ENCODE measurements around the gene ZDHHC11B.

Gene ZDHHC11B

DNA sequence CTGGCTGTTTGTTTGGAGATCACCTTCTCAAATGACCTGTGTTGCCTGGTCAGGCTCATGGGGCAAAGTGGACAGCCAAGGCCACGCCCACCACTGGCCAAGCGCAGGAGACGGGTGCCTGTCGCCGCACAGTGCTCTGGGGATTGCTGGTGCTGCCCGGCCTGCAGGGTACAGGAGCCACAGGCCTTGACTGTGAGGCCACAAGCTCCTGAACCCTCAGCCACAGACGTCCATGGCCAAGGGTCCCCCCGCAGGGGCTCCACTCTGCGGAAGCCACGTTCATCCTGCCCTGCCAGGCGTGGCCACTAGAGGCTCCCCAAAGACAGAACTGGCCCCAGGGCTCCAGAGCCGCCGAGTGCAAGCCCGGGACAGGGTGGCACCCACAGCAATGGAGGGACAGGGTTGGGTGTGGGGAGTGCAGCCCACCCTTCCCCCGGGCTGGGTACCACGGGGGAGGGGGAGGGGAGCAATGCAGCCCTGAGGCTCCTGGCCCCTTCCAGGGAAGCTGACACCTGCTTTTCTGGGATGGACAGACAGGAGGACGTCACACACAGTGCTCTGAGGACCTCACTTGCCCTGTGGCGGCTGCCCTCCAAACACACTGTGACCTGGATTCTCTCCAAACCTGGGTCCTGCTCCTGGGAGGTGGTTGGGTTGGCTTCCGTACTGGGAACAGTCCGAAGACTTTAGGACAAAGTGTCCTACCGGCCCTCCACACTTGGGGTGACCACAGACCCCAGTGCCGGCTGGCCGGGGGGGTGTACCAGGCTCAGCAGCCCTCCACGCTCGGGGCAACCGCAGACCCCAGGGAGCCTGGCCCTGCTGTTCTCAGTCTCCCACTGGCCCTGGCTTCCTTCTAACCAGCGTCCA lies 112.8 kb downstream of the ZDHHC11B start:
- DNase-seq: peak; percentile 75

DNA sequence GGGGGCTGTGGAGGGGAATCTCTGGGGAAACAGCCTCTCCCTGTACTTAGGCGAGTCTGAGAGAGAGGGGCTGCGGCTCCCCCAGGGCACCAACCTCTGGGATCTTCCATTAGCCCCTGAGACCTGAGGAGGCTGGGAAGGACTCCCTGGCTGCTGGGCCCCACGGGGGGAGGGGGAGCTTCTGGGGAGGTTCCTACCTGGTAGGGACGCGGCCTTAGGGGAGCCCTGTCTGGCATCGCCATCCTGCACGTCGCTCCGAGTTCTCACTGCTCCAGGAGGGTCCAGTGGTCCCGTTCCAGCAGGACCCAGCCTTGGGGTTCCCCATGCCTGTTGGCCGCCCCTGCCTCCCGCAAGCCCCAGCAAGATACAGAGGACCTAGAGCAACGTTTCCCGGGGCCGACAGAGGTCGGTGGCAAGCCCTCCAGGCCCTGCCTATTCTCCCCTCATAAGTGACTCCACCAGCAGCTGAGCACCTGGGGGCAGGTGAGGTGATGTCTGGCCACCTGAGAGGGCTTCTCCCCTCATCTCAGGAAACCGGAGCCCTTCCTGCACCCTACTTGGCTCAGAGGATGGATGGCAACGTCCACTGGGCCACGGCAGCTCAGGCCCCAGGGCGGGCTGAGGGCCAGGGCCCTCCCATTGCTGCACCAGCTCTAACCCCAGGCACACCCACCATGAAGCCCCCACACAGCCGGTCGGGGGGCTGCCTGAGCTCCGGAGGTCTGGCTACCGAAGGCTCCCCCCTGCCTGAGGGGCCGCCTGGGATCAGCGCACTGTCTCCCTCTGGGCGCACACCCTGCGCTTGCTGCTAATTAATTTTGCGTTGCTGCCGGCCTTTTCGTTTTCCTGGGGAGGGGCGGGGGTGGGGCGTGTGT lies 113.9 kb downstream of the ZDHHC11B start:
- DNase-seq: no peak

DNA sequence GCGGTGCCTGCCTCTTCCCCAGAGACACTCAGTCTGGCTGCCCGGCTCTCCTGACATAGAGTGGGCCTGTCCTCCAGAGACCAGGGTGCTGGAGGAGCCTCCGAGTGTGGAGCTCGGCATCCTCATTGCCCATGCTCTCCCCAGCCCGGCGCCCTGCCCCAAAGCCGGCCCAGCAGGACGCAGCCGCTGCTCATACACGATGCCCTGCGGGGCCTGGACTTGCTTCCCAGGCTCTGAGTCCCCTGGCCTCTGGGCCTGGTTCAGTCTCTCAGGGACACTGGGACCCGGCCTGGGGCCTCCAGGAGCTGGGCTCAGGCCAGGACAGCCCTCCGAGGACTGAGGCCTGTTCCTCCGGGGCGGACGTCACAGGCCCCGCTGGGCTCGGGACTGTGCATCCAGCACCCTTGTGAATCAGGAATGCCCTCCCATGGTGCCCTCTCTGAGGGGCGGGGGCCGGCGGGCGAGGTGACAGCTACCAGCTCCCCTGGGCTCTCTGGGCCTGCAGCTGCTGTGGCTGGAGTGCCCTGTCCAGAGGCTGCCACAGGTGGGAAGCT lies 114.6 kb downstream of the ZDHHC11B start:
- no peak for DNase-seq

DNA sequence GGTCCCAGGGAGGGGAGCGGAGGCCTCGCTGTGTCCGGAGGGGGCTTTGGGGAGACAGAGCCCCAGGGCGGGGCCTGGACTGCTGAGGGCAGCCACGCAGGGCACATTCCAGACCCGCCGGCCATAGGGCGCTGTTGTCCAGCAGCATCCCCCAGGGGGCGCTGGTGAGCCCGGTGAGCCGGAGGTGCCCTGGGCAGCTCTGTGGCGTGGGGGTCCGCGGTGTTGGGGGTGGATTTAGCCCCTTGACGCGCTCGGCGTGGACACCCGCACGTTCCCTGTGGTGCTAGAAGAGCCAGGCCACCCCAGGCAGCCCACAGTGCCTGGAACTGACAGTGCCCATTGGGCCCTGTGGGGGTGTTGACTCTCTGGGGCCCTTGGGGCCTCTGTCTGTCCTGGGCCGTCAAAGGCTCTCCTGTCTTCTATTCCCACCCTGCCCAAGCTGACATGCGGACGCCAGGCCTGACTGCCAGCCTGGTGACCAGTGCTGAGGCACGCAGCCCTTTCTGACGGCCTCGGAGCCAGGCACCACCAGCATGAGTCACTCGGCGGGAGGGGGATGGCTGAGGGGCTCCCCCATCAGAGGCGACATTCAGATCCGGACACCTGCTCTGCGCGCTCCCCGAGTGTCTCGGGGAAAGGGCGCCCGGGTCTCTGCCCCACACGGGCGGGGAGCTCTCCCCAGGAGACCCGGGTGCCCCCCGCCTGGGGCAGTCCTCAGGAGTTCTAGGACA lies 115.3 kb downstream of the ZDHHC11B start:
- peak; percentile 34 for DNase-seq

DNA sequence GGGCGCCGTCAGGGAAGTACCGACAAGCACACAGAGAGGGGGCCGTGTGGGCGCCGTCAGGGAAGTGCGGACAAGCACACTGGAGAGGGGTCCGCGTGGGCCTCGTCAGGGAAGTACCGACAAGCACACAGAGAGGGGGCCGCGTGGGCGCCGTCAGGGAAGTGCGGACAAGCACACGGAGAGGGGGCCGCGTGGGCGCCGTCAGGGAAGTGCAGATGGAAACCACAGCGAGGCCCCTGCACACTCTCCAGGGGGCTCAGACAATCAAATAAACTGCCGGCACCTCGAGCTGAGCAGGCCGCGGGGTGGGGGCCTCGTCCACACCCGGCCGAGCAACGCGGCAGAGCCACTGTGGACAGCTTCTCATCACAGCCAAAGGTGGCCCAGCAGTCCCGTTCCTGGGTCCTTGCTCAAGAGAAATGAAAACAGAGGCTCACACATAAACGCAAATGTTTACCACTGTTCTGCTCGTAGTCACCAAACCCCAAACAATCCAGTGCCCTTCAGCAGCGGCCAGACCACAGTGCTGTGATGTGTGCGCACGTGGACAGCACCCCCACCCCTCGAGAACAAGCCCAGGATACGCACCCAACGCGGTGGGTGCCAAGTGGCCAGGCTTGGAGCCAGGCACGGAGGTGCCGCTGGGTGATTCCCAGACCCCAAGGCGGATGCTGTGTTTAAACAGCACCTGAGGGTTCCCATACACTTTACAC lies 116.1 kb downstream of the ZDHHC11B start:
- DNase-seq: no peak

DNA sequence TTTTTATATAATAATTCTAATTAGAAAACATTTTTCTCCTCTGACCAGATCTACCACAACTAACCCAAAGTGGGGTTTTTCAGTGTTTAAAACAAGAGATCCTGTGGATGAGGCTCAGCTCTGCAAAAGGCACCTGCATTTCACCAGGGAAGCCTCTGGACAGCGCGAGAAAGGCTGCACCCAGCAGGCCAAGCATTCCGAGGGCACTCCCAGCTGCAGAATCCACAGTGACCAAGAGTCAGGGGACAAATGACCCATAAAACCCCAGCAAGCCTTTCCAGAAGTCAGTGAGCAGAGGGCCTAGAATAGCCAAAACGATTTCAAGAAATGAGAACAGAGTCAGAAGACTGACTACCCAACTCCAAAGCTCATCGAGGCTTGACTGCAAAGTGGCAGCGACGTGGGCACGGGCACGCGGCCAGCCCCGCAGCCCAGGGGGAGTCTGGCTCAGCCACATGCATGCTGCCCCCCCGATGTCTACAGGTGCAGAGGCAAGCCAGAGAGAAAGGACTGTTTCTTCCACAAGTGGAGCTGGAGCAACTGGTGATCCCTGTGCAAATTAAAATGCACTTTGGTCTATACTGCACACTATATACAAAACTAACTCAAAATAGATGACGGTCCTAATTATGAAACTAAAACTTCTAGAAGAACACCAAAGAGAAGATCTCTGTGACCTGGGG lies 117.6 kb downstream of the ZDHHC11B start:
- no peak for DNase-seq

DNA sequence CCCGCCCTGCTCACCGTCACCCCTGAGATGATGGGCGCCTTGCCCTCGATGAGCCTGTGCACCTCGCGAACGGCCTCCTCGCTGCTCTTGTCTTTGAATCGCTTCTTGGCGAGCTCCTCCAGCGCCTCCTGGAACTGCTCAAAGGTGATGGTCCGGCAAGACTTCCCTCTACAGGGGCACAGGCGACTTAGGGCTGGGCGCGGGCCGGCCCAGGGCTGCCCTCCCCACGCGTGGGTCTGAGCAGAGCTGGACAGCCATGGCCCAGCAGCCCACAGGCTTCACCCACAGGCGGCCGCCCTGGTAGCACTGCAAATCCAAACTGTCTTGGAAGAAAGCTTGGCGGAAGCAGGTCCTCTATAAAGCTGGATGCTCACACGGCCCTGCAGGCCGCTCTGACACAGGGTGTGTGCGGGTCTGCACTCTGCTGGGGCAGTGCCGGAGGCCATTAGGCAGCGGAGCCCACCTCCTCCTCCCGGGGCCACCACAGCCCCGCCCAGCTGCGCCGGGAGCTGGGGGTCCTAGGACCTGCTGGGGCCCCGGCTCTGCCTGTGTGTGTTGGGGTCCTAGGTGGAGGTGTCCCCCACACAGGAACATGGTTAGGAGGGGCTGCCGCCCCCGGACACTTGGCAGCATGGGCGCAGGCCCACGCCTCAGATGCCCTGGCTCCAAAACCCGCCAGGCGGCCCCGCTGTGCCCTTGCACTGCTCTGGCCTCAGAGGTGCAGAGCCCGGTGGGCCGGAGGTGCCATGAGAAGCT lies 118.4 kb downstream of the ZDHHC11B start:
- DNase-seq: no peak

DNA sequence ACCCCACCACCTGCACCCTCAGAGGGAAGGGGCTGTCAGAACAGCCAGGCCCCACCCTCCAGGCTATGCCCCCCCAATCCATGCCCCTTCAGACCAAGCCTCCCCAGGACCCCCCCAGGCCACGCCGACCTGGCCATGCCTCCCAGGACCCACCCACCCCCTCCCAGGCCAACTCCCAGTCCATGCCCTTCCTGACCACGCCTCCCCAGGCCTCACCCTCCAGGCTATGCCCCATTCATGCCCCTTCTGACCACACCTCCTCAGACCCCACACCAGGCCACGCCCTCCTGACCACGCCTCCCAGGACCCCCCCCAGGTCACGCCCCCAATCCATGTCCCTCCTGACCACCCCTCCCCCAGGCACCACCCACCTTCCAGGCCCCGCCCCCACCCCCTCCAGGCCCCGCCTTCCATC lies 119.0 kb downstream of the ZDHHC11B start:
- no peak for DNase-seq

DNA sequence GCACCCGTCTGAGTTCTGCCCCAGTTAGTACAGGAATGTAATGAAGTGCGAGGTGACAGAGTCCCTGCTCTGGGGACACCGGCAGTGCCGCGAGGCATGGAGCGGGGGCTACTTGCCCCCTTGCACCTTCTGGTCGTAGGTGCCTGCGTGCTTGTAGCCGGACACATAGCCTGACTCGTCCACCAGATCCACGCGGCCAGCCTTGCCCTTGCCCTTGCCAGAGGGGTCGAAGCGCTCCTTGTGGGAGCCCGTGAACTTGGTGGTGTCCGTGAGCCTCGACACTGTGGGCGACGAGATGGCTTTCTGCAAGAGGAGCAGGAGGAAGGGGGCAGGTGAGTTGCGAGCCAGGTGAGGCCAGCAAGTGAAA lies 119.6 kb downstream of the ZDHHC11B start:
- no peak for DNase-seq

DNA sequence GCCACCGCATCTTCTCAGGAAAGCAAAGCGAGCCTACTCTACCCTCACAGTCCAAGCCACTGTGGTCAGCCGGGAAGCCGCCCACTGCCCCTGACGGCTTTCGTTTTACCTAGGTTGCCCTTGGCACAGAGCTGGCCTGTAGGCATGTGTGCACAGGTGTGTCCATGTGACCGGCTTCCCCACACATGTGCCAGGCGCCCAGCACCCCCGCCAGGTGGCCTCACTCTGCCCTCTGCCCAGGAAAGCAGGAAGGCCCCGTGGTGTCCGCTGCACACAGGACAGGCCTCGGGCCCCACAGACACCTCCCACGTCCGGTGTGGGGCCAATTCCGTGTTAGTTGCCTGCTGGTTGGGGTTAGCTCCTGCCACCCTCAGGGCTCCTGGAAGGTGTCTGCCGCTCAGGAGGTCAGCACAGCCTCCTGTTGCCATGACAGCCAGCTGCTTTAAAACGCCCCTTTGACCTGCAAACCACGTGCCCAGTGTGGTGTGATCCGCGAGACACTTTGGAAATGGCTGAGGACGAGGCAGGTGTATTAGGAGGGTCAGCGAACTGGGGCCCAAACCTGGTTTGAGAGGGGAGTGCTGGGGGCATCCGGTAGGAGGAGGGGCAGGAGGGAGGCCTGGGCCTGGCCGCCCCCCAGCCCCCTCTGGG lies 120.1 kb downstream of the ZDHHC11B start:
- no peak for DNase-seq

DNA sequence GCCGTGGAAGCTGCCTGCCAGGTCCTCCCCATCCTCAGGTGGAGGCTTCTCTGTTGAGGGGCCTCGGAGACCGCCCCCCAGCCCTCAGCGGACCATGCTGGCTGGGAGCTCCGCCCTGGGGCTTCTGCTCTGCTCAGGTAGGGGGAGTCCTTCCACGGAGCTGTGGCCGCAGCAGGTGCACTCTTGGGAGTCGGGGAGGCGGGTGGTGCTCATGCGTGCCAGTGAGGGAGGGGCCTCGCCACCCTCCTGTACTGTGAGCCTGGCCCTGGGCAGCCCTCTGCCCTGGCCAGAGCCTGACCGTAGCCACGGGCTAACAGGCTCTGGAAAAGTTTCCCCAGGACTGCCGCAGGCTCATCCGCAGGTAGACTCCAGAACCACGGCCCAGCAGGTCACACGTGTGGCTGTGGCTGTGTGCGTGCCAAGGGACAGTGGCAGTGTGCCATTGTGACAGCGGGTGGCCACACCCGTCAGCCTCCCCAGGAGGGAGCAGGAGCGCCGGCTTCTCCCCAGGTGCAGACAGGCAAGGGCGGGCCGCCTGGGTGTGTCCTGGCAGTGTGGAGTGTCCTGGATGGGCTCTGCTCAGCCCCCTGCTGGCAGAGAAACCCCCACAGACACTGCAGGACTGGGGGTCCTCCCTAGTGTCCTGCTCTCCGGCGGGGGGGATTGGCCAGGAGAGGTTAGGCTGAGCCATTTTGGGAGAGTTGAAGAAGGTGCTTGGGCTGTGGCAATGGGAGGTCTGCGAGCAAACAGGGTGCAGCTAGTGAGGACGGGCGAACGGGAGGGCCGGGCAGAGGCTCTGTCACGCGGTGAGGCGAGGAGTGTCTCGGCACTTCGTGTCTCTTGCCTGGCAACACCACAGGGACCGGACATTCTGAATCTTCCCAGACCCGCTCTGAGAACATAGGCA lies 120.8 kb downstream of the ZDHHC11B start:
- no peak for DNase-seq

DNA sequence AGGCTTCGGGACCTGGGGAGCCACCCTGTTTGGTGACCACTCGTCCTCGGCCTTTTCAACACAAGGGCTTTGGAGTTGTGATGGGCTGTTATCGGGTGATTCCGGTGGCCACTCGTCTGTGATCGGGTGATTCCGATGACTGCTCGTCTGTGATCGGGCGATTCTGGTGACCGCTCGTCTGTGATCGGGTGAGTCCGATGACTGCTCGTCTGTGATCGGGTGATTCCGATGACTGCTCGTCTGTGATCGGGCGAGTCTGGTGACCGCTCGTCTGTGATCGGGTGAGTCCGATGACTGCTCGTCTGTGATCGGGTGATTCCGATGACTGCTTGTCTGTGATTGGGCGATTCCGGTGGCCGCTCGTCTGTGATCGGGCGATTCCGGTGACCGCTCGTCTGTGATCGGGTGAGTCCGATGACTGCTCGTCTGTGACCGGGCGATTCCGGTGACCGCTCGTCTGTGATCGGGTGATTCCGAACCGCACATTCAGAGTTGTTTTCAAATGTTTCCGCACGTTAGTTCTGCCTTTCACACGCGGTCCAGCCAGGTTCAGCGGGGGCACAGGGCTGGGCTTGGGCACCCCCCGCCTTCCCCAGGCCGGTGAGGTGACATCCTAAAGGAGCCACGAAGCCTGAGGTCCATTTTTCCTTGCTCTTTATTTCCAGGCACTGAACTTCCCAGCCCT lies 121.6 kb downstream of the ZDHHC11B start:
- DNase-seq: no peak

DNA sequence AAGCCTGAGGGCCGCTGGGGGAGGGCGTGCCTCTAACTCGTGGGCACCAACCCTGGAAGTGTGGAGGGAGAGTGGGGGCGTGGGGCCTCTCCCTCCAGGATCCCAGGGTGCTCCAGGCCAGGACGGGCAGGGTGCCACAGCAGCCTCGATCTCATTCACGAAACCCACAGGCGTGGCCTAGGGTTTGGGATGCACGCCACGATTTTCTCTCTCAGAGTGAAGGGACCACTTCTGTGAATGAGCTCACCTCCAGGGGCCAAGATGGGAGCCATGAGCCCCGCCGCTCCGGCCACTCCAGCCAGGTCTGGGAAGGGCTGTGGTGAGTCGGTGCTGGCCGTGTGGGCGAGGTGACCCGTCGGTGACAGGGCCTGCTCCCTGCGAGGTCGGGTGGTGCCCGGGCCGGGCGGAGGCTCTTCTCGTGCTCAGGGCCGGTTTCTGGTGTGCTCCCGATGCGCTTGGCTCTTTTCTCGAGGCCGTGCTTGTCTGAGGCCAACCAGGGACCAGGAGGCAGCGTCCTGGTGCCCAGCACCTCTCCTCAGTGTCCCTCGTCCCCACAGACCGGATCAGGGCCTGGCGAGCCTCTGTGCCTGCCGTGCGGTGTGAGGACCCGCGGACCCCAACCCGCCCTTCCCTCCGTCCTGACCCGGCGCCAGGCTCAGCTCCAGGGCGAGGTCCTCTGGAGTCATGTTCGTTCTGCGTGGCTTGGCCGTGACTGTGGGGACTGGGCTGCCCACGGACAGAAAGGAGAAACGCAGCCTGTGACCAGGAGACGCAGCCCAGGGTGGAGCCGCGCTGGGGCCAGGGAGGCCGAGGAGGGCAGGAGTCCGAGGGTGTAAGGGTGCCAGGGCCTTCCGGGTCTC lies 122.4 kb downstream of the ZDHHC11B start:
- no peak for DNase-seq

DNA sequence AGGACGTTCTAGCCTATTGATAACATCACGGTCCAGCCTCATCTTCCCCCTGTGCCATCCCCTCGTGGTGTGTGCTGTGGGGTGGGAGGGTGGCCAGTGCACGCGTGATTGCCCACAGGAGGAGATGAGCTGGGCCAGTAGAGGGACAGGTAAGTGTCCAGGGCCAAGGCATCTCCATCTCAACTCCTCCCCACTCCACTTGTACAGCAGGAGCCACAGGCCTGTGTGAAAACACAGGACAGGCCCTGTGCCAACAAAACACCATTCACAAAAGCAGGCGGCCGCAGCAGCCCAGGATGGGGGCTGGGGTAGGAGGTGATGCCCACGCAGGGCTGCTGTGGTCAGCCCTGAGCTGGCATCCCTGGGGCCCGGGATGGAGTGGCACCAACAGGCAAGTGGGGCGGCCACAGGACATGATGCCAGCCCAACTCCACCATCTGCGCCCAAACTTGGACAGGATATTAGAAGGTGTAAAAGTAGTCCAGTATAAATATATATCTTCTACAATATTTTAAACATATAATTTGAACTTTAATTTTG lies 124.0 kb downstream of the ZDHHC11B start:
- no peak for DNase-seq

Data from activated naive CD4-positive, alpha-beta T cell treated with Interleukin-2 at 50 U/mL for 16 hours (primary cell).